ENCODE measurements around the gene DNAJC22.
"Not testable (repeated sequence)": the region's sequence is repeated elsewhere in the genome, so short reads cannot be mapped to it uniquely, and the experiment has no call there.

DNAJC22 gene

GRCh38 chr12:49331380-49332222, 15.1 kb upstream of the DNAJC22 start:
- no peak for DNase-seq (ENCODE audit: low read depth in 2 of 2)

- DNase-seq (ENCODE audit: low read depth in 2 of 2) = no peak
Observed at GRCh38 chr12:49332441-49332861, 14.2 kb upstream of the DNAJC22 start.

- DNase-seq (ENCODE audit: low read depth in 2 of 2) = no peak
Observed at GRCh38 chr12:49332891-49333371, 13.8 kb upstream of the DNAJC22 start.

- not testable (repeated sequence) for DNase-seq (ENCODE audit: low read depth in 2 of 2)
Observed at GRCh38 chr12:49333778-49334177, 12.9 kb upstream of the DNAJC22 start.

- DNase-seq (ENCODE audit: low read depth in 2 of 2) = no peak
Observed at GRCh38 chr12:49334226-49334625, 12.5 kb upstream of the DNAJC22 start.

- no peak for DNase-seq (ENCODE audit: low read depth in 2 of 2)
Observed at GRCh38 chr12:49334681-49335080, 12.0 kb upstream of the DNAJC22 start.

- DNase-seq (ENCODE audit: low read depth in 2 of 2) = no peak
Observed at GRCh38 chr12:49335118-49335954, 11.4 kb upstream of the DNAJC22 start.

- no peak for DNase-seq (ENCODE audit: low read depth in 2 of 2)
Observed at GRCh38 chr12:49335955-49336644, 10.6 kb upstream of the DNAJC22 start.

- peak; percentile 82 to 83 for DNase-seq (ENCODE audit: low read depth in 2 of 2)
Observed at GRCh38 chr12:49336645-49337584, 9.8 kb upstream of the DNAJC22 start, which contains the start of gene C1QL4. C1QL4 (minus strand) TSS chr12:49337188; CDS start chr12:49336477, 711 bp downstream.

- no peak for DNase-seq (ENCODE audit: low read depth in 2 of 2)
Observed at GRCh38 chr12:49338830-49339463, 7.7 kb upstream of the DNAJC22 start.

GRCh38 chr12:49339464-49339861, 7.2 kb upstream of the DNAJC22 start:
- DNase-seq (ENCODE audit: low read depth in 2 of 2) = no peak

- no peak for DNase-seq (ENCODE audit: low read depth in 2 of 2)
Observed at GRCh38 chr12:49340095-49340870, 6.4 kb upstream of the DNAJC22 start.

GRCh38 chr12:49340971-49341776, 5.5 kb upstream of the DNAJC22 start:
- DNase-seq (ENCODE audit: low read depth in 2 of 2) = no peak

- no peak for DNase-seq (ENCODE audit: low read depth in 2 of 2)
Observed at GRCh38 chr12:49341777-49342065, 5.0 kb upstream of the DNAJC22 start.

GRCh38 chr12:49342066-49342913, 4.4 kb upstream of the DNAJC22 start:
- peak; percentile 42 to 45 for DNase-seq (ENCODE audit: low read depth in 2 of 2)

- no peak for DNase-seq (ENCODE audit: low read depth in 2 of 2)
Observed at GRCh38 chr12:49342914-49343731, 3.6 kb upstream of the DNAJC22 start.

- DNase-seq (ENCODE audit: low read depth in 2 of 2) = no peak
Observed at GRCh38 chr12:49344486-49345050, 2.1 kb upstream of the DNAJC22 start.

All from stimulated activated CD8-positive, alpha-beta memory T cell treated with anti-CD3 and anti-CD28 coated beads, Interleukin-7, amount 100 ng/mL, for 1 hour (primary cell).